SW480 (cell line): ENCODE results near the gene DRAM2.
"Not testable (repeated sequence)": the region's sequence is repeated elsewhere in the genome, so short reads cannot be mapped to it uniquely, and the experiment has no call there.

Experiments used
- DNase-seq: peaks from one replicate; pipeline ENCODE4 v3.0.0-alpha.2; 2016; ENCODE audit warnings: low spot score

DRAM2 gene

GRCh38 chr1:111142356-111142975, 2.6 kb upstream of the DRAM2 start:
- DNase-seq = no peak

GRCh38 chr1:111141245-111142220, 1.6 kb upstream of the DRAM2 start:
- DNase-seq = no peak

GRCh38 chr1:111140680-111140967, 731 bp upstream of the DRAM2 start:
- peak; percentile 74 for DNase-seq

DNA sequence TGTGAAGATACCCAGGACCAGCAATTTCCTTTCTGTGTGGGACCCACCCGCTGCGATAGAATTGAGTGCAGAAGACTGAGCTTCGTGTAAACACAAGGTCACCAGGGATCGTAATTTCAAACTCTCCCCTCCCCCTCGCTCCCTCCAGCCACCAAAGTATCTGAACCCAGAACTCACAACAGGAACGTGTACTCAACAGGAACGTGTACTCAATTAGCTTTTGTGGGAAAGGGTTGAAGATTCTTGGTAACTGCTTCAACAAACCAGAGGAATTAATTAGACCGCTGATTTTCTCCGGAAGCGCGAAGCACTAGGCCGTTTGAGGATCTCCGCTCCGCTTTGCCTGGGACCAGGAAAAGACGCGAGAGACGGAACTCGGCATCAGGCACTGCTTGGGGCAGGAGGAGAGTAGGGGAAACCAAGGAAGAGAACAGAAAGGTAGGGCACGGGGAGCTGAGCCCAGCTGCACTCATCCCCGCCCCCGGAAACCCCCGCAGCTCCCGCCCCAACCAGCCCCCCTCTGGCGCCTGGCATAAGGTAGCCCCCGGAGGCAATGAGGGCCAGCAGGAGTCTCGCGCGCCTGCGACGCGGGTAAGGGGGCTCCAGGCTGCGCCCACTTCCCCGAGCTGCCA, 453 bp downstream of the DRAM2 start:
- DNase-seq = peak; percentile 51

GRCh38 chr1:111133866-111134265, 6.0 kb downstream of the DRAM2 start:
- DNase-seq = no peak

- DNase-seq = no peak
These were observed 8.2 kb downstream of the DRAM2 start for GRCh38 chr1:111131693-111132092.

DNA sequence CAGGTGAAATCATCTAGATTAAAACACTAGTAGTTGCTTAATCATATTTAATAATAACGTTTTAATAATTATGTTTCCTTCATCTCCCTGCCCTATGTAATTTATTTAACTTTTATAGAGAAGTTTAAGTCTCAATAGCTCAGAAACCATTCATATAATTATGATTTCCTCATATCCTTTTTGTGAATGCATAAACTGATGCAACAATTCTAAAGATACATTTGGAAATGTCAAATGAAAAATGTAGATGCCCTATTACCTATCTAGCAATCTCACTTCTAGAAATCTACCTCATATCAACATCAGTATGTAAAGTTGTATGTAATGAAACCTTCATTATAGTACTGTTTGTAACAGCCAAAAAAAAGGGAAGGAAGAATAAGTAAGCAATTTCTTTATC, 10.5 kb downstream of the DRAM2 start:
- no peak for DNase-seq

GRCh38 chr1:111127923-111128643, 11.8 kb downstream of the DRAM2 start:
- DNase-seq = no peak

DNA sequence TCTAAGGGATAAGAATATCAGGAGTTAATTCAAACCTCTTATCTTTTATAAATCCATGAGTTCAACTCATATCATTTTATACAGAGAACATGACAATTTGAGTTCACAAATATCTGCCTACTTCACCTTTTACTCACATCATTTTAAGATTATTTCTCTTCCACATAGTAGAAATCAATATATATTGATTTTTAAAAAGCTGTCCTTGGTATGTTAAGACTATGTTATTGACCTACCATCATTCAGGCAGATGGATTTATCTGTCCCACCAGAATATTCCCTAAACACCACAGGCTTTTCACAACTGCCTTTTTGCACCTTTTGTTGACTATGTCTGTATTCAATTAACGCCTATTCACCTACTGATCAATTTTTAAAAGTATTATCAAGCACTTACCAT, 13.5 kb downstream of the DRAM2 start:
- DNase-seq = no peak

- DNase-seq = no peak
These were observed 23.4 kb downstream of the DRAM2 start for GRCh38 chr1:111116496-111116895.

- no peak for DNase-seq
These were observed 29.5 kb downstream of the DRAM2 start for GRCh38 chr1:111110197-111110899.

- no peak for DNase-seq
These were observed 34.9 kb downstream of the DRAM2 start for GRCh38 chr1:111104981-111105380.

- DNase-seq = no peak
These were observed 37.8 kb downstream of the DRAM2 start for GRCh38 chr1:111101854-111102642.

DNA sequence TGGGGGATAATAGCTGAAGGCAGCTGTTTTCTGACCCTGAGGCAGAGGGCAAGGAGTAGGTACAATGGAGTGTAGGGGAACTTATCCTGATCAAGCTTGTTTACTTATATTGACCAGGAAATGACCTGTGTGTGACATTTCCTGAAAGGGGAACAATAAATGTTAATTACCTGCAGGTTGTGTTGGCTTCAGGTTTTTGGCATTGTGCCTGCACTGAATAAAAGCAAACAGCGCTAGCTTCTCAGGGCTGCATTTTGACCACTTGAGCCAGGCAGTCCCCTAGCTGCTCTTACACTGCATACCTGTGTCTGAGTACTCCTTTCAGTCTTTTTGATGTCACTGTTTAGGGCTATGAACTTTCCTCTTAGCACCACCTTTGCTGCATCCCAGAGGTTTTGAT, 40.6 kb downstream of the DRAM2 start:
- DNase-seq = no peak

- no peak for DNase-seq
These were observed 42.4 kb downstream of the DRAM2 start for GRCh38 chr1:111097356-111098099.

- not testable (repeated sequence) for DNase-seq
These were observed 44.5 kb downstream of the DRAM2 start for GRCh38 chr1:111095421-111095820.

- no peak for DNase-seq
These were observed 50.3 kb downstream of the DRAM2 start for GRCh38 chr1:111089638-111090037.

DNA sequence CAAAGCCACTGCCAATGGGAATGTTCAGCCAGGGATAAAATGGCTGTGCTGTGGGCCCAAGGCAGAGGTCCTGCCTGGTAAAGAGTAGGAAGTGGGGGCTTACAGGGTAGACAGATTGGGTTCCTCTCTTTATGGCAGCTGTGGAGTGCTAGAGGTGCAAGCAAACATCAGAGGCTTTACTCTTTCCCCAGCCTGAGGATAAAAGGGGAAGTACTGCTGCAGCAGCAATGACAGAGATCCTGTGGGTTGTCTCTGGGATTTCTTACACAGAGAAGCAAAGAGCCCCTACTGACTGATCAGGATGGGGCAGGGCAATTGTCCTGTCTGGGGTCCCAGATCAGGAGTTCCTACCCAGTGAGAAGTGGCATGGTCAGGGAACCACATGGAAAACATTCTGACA, 54.2 kb downstream of the DRAM2 start:
- no peak for DNase-seq

GRCh38 chr1:111084999-111085398, 54.9 kb downstream of the DRAM2 start:
- no peak for DNase-seq
